Astrocyte (in vitro differentiated cells and primary cell): ENCODE data around the gene GABBR2.

Experiments
- CTCF ChIP-seq: IDR thresholded peaks from 2 replicates; pipeline ENCODE4 v1.5.1; 2011; ENCODE audit warnings: low read depth, mild to moderate bottlenecking, inconsistent platforms, low read length, moderate library complexity; ENCODE audit not compliant: insufficient read depth
- EZH2 ChIP-seq: IDR thresholded peaks from 2 replicates; pipeline ENCODE4 v1.6.1; 2012; ENCODE audit warnings: mild to moderate bottlenecking, low read length, inconsistent platforms; ENCODE audit not compliant: insufficient read depth

GRCh38 chr9:98610211-98610610, 98.5 kb downstream of the GABBR2 start:
- TF ChIP-seq CTCF (no peak), EZH2 (no peak)
